Bronchial epithelial cell (primary cell): ENCODE data around the gene CABLES2. TPM values are rescaled to one million over a fixed set of nuclear protein-coding genes. Genes with fewer than 3 reads are reported as not detected.

Source experiments
- DNase-seq: peaks from one replicate; pipeline ENCODE4 v3.0.0-alpha.2; 2010; ENCODE audit warnings: low read depth
- FAIRE-seq: peaks from 2 replicates; lab custom pipeline; 2011; peaks lifted over from hg19 to GRCh38; lab: Jason Lieb, UNC
- H3K27me3 ChIP-seq: 2 replicates; pipeline ENCODE4 v1.5.1; 2011; ENCODE audit warnings: low read length; ENCODE audit not compliant: control insufficient read depth, insufficient read depth
- H3K36me3 ChIP-seq: 2 replicates; pipeline ENCODE4 v1.5.1; 2011; ENCODE audit warnings: low read length; ENCODE audit not compliant: control insufficient read depth, insufficient read depth
- H3K4me3 ChIP-seq: 2 replicates; pipeline ENCODE4 v1.5.1; 2011; ENCODE audit warnings: mild to moderate bottlenecking, low read depth, low read length, control low read depth
- CTCF ChIP-seq: IDR thresholded peaks from 2 replicates; pipeline ENCODE4 v1.5.1; 2011; ENCODE audit warnings: mild to moderate bottlenecking, moderate library complexity, low read length, control low read depth, inconsistent platforms; ENCODE audit not compliant: insufficient read depth, severe bottlenecking
- total RNA-seq: library from RNA; depleted of rRNA; stranded (reverse); fragments of >200 nt; gene quantifications from 2 replicates; pipeline ENCODE4 v1.2.1, GENCODE V29; 2014

The CABLES2 gene
- total RNA-seq = 0.51 and 1.3 TPM in 2 replicates

GRCh38 chr20:62407221-62407992 lies at the start of gene CABLES2:
Gene CABLES2, minus strand, starts transcription at chr20:62407285. Its CDS starts 9 bp downstream, at chr20:62407276.
- FAIRE-seq = no peak
- H3K36me3 ChIP-seq = no peaks in the 10 kb centered on the region
- H3K27me3 ChIP-seq = no peaks in the 10 kb centered on the region
- H3K4me3 ChIP-seq = peak within 1 kb of the TSS; percentile 52
- DNase-seq = peak; percentile 81
- peak; percentile 6 for TF ChIP-seq CTCF

GRCh38 chr20:62455929-62456328 lies 48.8 kb upstream of the CABLES2 start:
- FAIRE-seq = no peak
- Histone ChIP-seq H3K4me3 (no peak overlapping the region), H3K36me3 (no peaks in the 10 kb centered on the region), H3K27me3 (peaks cover 1% of the 10 kb centered on the region)
- no peak for DNase-seq
- no peak for TF ChIP-seq CTCF

- FAIRE-seq (peak; percentile 36), DNase-seq (no peak)
- Histone ChIP-seq H3K4me3 (no peak overlapping the region), H3K27me3 (peaks cover 1% of the 10 kb centered on the region), H3K36me3 (no peaks in the 10 kb centered on the region)
- no peak for TF ChIP-seq CTCF
These were observed 48.0 kb upstream of the CABLES2 start for GRCh38 chr20:62454904-62455636.

- no peak for TF ChIP-seq CTCF
- no peaks in the 10 kb centered on the region for H3K36me3 ChIP-seq
- no peaks in the 10 kb centered on the region for H3K27me3 ChIP-seq
- FAIRE-seq (no peak), DNase-seq (no peak)
- H3K4me3 ChIP-seq = no peak overlapping the region
These were observed 46.2 kb upstream of the CABLES2 start for GRCh38 chr20:62453186-62453808.

- no peak for TF ChIP-seq CTCF
- FAIRE-seq (no peak), DNase-seq (no peak)
- Histone ChIP-seq H3K36me3 (no peaks in the 10 kb centered on the region), H3K27me3 (no peaks in the 10 kb centered on the region), H3K4me3 (no peak overlapping the region)
These were observed 45.5 kb upstream of the CABLES2 start for GRCh38 chr20:62452475-62453095.
